DMS153 treated with DMSO at 0.1 percent for 48 hours (cell line): ENCODE data around the gene AQP5.
A peak's percentile ranks its signal among the peaks of the same experiment; 100 is the strongest.

ENCODE experiments used
- DNase-seq: peaks from one replicate; lab custom pipeline; 2025; ENCODE audit not compliant: unreplicated experiment; lab: John Stamatoyannopoulos, UW

The AQP5 gene

GRCh38 chr12:49932023-49932422 is 29.6 kb upstream of the AQP5 start:
- no peak for DNase-seq

DNA sequence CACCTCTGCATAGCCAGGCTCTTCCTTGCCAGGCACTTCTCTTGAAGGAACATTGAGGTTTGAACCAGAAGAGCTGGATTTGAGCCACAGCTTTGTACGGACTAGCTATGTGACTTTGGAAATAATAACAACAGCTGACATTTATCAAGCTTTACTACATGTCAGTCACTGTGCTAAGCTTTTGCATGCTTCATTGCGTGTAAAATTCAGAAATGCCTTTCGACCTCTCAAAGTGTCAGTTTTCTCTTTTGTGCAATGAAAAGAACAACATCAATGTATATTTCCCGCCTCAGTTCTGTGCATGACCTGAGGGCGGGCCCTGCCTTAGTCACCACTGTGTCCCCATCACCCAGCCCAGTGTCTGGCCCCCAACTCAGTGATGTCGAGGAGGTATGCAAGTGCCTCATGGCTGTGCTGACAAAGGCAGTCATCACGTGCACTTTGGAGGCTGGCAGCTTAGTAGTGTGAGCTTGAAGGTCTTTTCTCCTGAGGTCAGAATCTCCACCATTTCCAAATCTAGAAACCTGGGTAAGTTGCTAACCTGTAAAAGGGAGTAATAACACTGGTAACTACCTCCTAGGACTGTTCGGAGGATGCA is 29.0 kb upstream of the AQP5 start:
- DNase-seq: no peak

- DNase-seq: no peak
Observed at GRCh38 chr12:49933796-49934195, 27.9 kb upstream of the AQP5 start.

DNA sequence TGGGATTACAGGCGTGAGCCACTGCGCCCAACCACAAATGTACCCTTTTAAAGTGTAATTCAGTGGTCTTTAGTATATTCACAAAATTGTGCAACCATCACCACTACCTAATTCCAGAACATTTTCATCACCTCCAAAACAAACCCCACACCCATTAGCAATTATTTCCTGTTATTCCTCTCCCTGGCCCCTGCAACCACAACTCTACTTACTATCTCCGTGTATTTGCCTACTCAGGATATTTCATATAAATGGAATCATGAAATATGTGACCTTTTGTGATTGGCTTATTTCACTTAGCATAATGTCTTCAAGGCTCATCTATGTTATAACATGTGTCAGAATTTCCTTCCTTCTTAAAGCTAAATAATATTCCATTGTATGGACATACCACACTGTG is 27.2 kb upstream of the AQP5 start:
- DNase-seq: no peak

- no peak for DNase-seq
Observed at GRCh38 chr12:49936925-49937324, 24.7 kb upstream of the AQP5 start.

DNA sequence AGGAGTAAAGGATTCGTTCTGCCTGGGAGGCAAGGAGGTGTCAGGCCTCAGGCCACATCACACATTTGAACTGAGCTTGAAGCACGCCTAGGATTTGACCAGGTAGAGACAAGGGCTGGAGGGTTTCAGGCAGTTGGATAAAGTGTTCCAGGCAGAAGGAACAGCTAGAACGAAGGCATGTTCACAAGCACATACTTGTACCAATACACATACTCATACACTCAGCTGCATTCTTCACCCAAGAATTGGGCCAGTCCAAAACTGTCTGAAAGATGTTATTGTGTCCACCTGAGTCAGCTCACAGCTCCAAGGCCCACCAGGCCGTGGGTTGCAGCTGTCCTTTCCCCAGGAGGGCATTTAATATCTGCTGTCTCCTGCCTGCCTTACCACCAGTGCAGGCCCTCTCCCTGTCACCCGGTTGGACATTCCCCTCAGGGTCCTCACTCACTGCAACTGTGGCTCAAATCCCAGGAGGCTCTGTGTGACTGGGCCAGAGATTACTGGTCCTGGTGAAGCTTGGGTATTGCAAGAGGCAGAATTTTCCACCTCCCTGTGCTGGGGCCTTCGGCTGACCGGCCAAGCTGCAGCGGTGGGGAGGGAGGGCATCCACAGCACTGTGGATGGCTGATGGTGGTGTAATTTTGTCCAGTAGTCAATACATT is 23.9 kb upstream of the AQP5 start:
- no peak for DNase-seq

DNA sequence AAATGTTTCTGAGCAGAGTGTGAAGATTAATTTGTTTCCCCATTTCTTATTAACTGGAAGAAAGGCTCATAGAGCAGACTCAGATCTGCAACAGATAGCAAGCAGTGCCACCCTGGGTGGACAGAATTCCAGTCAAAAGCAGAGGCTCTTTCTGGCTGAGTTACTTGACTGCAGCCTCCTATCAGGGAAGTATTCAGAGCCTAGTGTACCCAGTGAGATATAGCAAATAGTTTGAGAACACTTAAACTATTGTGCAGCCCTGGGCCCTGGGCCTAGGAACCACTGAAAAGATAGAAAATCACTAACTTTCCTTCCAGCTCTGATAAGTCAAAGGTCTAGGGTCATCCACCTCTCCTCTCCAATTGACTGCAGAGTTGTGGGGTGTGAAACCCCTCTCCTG is 22.4 kb upstream of the AQP5 start:
- DNase-seq: no peak

DNA sequence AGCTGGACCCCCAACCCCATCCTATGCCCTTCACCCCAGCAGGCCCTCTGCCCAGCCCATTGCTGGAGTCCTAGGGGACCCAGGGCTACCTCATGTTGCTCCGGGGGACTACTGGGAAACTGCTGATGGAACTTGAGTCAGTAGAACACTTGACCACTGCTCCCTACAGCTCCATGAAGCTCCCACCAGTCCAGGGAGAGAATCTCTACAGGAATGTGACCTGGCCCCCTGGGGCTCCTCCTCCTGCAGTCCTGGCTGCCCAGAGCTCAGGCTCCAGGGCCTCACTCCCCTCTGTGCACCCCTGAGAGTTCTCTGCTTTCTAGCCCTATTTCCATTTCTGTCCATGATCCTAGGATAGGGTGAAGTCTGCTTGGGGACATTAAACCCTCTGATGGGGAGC is 22.0 kb upstream of the AQP5 start:
- no peak for DNase-seq

DNA sequence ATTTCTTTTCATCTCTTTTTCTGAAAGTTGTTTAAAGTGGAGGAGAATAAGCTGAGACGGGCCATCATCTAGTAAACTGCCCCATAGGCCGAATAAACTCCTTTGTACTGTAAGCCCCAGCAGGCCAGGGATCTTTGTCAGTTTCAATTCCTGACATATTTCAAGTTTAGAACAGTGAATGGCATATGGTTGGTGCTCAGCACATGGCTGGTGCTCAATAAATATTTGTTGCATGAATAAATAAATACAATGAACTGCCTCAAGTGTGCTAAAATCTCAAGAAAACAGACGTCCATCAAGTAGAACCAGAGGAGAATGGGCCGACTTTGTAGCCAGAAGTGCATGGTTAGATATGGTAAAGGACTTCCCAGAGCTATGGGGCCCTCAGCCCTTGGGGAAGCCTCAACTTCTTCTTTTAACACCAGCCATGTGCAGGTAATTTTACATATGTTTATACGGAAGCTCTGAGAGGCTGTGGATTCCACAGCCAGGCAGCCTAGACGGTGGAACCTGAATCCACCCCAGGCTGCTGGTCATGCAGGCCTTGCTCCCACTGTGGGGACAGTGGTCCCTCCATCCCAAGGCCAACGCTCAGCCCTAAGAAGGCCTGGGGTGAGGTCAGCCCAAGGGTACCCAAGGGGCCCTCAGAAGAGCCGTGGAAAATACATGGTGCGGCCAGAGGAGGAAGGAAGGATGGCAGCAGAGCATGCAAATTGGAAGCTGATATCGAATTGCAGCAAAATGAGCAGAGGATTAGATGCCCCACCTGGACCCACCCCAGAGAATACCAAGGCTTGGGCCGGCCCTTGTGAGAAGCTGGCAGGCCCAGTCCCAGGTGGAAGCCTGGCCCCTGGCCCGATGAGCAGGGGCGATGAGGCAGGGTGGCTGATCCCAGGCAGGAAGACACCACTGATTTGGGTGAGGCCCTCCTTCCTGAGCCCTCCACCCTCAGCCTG is 19.8 kb upstream of the AQP5 start:
- no peak for DNase-seq

- DNase-seq: no peak
Observed at GRCh38 chr12:49942512-49942893, 19.2 kb upstream of the AQP5 start.

DNA sequence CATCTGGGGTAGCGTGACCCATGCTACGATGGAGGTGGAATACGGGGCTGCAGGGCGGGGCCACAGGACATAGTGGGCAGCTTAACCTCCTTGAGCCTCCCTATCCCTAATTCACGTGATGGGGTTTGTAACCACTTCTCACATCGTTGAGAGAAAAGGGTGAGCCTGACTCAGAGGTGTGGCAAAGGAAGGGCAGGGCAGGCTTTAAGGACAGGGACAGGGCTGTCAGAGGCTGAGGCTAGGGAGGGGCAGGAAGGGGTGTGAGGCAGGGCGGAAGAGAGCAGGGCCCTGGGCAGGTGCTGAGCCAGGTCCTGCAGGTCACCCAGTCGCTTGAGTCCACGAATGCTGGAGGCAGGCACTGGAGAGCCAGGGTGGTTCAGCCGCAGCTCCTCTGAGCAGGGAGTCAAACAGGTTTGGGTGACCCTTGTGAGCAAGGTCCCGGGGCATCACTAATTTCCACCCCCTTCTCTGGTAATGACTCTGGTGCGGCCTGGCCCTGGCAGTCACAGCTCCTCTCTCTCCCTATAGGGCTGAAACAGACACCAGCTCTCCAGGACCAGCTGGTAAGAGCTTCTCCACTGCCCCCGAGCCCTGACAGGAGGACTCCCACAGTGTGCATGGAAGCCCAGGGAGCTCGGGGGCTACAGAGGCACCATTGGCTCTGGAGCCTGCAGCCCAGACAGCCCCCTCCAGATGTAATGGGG is 18.6 kb upstream of the AQP5 start:
- no peak for DNase-seq

GRCh38 chr12:49943625-49943960 is 18.1 kb upstream of the AQP5 start:
- no peak for DNase-seq

GRCh38 chr12:49944046-49944445 is 17.6 kb upstream of the AQP5 start:
- no peak for DNase-seq

DNA sequence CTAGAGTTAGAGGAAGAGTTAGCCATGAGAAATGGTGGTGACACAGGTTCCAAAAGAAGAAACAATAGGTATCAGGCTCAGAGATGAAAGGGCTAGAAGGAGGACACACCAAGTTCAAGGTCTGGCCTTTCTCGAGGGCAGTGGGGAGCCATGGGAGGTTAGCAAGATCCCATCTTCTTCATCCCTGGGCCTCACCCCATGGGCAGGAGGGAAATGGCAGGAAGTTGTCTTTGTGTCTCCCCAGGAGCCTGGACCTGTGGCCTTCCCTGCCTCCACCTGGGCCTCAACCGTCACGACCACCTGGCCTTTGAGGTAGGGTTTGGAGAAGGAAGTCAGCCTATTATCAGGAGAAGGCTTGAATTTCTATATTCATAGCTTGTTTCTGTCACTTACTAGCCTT is 17.0 kb upstream of the AQP5 start:
- no peak for DNase-seq

DNA sequence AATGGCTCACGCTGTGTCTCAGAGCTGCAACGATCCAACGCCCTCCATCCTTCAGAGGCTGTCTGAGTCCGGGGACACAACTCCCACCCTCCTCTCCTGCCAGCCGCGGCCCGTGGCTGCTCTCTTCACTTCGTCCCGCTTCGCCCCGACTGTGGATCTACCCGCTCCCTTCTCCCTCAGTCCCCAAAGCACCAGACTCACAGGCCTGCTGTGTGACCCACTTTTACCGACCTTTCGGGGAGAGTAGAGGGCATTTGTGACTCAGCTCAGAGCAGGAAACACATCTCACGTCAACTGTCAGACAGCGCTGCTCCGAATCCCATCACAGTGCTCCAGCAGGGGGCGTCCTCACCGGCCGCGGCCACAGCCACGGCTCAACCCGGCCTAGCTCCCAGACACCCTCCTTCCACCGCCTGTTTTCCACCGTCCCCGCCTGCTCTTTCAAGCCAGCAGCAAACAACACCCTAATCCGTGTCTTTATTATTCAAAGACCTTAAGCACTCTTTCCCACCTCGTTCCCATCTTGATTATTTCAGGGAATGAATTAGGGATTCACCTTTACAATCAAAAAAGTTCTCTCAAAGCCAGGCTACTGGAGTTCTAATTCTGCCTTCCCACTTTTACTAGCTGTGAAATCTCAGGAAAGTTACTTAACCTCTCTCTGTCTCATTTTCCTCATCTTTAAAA is 16.1 kb upstream of the AQP5 start:
- DNase-seq: peak; percentile 56

DNA sequence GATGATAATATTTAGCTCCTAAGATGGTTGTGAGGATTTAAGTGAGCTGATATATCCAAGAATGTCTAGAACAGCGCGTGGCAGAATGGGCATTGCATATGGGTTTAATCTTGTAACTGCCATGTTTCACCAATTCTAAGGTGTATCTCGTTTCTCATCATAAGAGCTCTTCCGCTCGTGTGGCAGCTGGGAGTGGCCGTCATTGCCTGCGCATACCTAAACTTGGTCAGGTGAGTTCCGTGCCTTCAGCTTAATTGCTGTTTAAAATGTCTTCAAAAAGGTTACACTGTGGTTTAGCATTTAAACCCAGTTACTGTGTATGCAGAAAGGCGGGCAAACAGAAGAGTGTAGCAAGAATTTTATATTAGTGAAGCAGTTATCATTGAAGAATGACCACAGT is 15.6 kb upstream of the AQP5 start:
- DNase-seq: peak; percentile 5

DNA sequence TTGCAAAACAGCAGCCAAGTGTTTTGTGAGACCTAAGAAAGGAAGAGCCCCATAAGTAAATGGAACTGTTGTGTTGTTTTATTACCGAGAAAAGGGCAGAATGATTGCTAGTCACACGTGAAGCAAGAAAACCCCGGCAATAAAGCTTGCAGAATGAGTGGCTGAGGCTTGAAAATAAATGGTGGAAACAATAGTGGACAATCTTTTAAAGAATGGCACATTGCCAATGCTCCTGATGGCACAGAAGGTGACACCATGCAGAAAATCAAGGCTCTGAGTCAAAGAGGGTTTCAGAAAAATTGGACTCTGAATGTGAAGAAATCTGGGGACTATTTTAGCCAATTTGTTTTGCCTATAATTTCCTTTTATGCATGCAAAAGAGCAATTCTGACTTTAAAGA is 15.2 kb upstream of the AQP5 start:
- no peak for DNase-seq

- no peak for DNase-seq
Observed at GRCh38 chr12:49947593-49948226, 14.0 kb upstream of the AQP5 start.

DNA sequence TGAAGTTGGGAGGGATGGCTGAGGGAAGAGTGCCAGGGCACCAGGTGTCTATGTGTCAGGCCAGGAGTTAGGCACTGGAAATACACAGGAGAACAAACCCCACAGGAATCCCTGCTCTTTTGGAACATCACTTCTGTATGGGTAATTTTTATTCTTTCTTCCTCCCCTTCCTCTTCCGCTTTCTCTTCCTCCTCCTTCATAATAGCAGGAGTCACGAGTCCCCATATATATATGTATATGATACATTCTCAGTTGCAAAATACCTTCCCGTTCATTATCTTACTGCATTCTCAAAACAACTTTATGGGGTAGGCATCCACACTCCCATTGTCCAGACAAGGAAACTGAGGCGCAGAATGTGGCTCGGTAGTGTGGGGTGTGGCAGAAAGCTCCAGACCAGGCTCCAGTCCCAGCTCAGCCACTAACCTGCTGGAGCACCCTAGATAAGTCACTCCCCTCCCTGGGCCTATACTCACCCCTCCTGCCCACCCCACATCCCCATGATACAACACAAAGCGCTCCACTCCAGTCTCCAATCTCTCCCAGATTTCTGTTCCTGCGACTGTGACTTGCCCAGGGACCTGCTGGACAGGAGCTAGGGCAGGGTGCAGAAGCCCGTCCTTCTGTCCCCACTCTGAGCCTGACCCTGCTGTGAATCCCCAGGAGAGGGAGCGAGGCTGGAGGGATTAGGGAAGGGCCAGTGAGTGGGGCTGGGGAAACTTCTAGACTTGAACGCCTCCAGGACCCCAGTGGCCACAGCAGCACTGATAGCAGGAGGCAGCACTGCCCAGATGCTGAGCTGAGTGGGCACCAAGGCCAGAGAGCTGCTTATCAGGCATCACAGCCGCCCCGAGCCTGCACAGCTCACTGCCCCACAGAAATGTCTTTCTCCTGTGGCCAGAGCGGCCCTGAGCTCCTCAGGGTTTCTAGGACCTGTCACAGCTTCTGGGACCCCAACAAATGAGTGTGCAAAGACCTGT is 12.5 kb upstream of the AQP5 start:
- no peak for DNase-seq
